Tibial nerve (tissue), 4 donors: Measurements from ENCODE around the gene MAMSTR. TPM values are rescaled to one million over a fixed set of nuclear protein-coding genes. Genes with fewer than 3 reads are reported as not detected.
A peak's percentile ranks its signal among the peaks of the same experiment; 100 is the strongest.
"Not testable (repeated sequence)": the region's sequence is repeated elsewhere in the genome, so short reads cannot be mapped to it uniquely, and the experiment has no call there.

Experiments used
- DNase-seq, 2 donors: peaks; one replicate each; pipeline ENCODE4 v3.0.0-alpha.2; 2019; ENCODE audit warnings: low spot score in 2 of 2
- H3K27ac ChIP-seq, 4 donors: fragments of 200-600 bp; sonication (generic) in 3 of 4; one replicate each; pipeline ENCODE4 v1.5.1; 2017 to 2019; ENCODE audit warnings: mild to moderate bottlenecking in 1 of 4
- H3K27me3 ChIP-seq, 2 donors: fragments of 200-600 bp; sonication (generic) in 1 of 2; one replicate each; pipeline versions ENCODE4 v1.5.1 to v1.6.0; 2017 to 2019
- H3K36me3 ChIP-seq, 3 donors: fragments of 200-600 bp; sonication (generic); one replicate each; pipeline ENCODE4 v1.5.1; 2018 to 2019
- H3K4me1 ChIP-seq, 4 donors: fragments of 200-600 bp; sonication (generic) in 3 of 4; one replicate each; pipeline ENCODE4 v1.5.1; 2017 to 2019
- H3K4me3 ChIP-seq, 4 donors: fragments of 200-600 bp; sonication (generic) in 3 of 4; one replicate each; pipeline ENCODE4 v1.5.1; 2017 to 2019; ENCODE audit warnings: mild to moderate bottlenecking in 1 of 4, moderate library complexity in 1 of 4
- H3K9me3 ChIP-seq, 4 donors: fragments of 200-600 bp; sonication (generic) in 3 of 4; one replicate each; pipeline ENCODE4 v1.5.1; 2017 to 2019
- EP300 ChIP-seq, 2 donors: sonication (generic); formaldehyde crosslinking; IDR thresholded peaks; one replicate each; pipeline ENCODE4 v1.6.1; 2017; ENCODE audit warnings: antibody characterized with exemption in 2 of 2, mild to moderate bottlenecking in 1 of 2
- POLR2A ChIP-seq, 2 donors: fragments of 450-650 bp; IDR thresholded peaks; one replicate each; pipeline ENCODE4 v1.6.1; 2017; ENCODE audit warnings: antibody characterized with exemption in 2 of 2, mild to moderate bottlenecking in 2 of 2, moderate library complexity in 2 of 2
- WGBS, 2 donors: methylation state at CpG; one replicate each; pipeline ENCODE4 v1.1.5; 2018; 5-methylcytosine and 5-hydroxymethylcytosine counted together
- total RNA-seq, 4 donors: library from RNA; depleted of rRNA; stranded (reverse); fragments of >200 nt; gene quantifications; one replicate each; pipeline ENCODE4 v1.1.0, GENCODE V29; 2016
- TF ChIP-seq, protein P1 (sequence below), 5 experiments: fragments of 200-600 bp in 3 of 5; fragments of 450-650 bp in 2 of 5; sonication (generic) in 3 of 5; IDR thresholded peaks; one replicate each; pipeline ENCODE4 v1.5.1; 2016 to 2019; ENCODE audit warnings: antibody characterized with exemption in 5 of 5, mild to moderate bottlenecking in 3 of 5, moderate library complexity in 2 of 5

The MAMSTR gene, protein sequence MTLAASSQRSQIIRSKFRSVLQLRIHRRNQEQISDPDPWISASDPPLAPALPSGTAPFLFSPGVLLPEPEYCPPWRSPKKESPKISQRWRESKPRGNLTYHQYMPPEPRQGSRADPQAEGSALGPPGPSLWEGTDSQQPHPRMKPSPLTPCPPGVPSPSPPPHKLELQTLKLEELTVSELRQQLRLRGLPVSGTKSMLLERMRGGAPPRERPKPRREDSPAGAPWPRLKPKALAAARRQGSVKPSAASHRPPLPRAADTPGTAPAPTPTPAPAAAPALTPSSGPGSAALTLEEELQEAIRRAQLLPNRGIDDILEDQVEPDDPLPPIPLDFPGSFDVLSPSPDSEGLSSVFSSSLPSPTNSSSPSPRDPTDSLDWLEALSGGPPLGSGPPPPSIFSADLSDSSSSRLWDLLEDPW
- total RNA-seq, result 1 to 10 TPM; 2.7 to 7.2 (median 5.9) TPM

GRCh38 chr19:48719263-48720171 is at the start of gene MAMSTR:
TSS of gene MAMSTR (minus strand) at chr19:48719725. CDS start at chr19:48719031, 694 bp downstream.
- peak within 1 kb of the TSS in 3 of 4 donors; percentile 55 to 63 (median 63) for H3K4me3 ChIP-seq
- no peaks in the 10 kb centered on the region for H3K27me3 ChIP-seq
- 76 to 79% methylated on average over 27 to 33 of the region's 33 CpGs for WGBS, 2 donors
- no peaks in the 10 kb centered on the region for H3K36me3 ChIP-seq
- peaks cover 0 to 75% (median 43%) of the 10 kb centered on the region in 4 donors for H3K4me1 ChIP-seq
- no peak for DNase-seq
- H3K9me3 ChIP-seq, result no peaks in the 10 kb centered on the region
- peak within 1 kb of the TSS; percentile 88 to 96 (median 92) for H3K27ac ChIP-seq
- TF ChIP-seq POLR2A (IDR thresholded peaks at IDR 0.05), result no peak
- TF ChIP-seq, protein P1, sequence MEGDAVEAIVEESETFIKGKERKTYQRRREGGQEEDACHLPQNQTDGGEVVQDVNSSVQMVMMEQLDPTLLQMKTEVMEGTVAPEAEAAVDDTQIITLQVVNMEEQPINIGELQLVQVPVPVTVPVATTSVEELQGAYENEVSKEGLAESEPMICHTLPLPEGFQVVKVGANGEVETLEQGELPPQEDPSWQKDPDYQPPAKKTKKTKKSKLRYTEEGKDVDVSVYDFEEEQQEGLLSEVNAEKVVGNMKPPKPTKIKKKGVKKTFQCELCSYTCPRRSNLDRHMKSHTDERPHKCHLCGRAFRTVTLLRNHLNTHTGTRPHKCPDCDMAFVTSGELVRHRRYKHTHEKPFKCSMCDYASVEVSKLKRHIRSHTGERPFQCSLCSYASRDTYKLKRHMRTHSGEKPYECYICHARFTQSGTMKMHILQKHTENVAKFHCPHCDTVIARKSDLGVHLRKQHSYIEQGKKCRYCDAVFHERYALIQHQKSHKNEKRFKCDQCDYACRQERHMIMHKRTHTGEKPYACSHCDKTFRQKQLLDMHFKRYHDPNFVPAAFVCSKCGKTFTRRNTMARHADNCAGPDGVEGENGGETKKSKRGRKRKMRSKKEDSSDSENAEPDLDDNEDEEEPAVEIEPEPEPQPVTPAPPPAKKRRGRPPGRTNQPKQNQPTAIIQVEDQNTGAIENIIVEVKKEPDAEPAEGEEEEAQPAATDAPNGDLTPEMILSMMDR (IDR thresholded peaks at IDR 0.05), result no peak
- TF ChIP-seq EP300 (IDR thresholded peaks at IDR 0.05), result no peak

- DNase-seq, result no peak
- Histone ChIP-seq H3K9me3 (no peaks in the 10 kb centered on the region), H3K4me1 (no peaks in the 10 kb centered on the region), H3K27me3 (no peaks in the 10 kb centered on the region), H3K27ac (peak overlapping the region in 1 of 4 donors; percentile 28), H3K4me3 (no peak overlapping the region), H3K36me3 (no peaks in the 10 kb centered on the region)
- TF ChIP-seq, protein P1 (IDR thresholded peaks at IDR 0.05), result no peak
- no peak for TF ChIP-seq POLR2A (IDR thresholded peaks at IDR 0.05)
- TF ChIP-seq EP300 (IDR thresholded peaks at IDR 0.05), result no peak
- WGBS, 2 donors, result 75 to 78% methylated on average over 11 of the region's 11 CpGs
These were observed 49.6 kb upstream of the MAMSTR start for GRCh38 chr19:48768994-48769713.

DNA sequence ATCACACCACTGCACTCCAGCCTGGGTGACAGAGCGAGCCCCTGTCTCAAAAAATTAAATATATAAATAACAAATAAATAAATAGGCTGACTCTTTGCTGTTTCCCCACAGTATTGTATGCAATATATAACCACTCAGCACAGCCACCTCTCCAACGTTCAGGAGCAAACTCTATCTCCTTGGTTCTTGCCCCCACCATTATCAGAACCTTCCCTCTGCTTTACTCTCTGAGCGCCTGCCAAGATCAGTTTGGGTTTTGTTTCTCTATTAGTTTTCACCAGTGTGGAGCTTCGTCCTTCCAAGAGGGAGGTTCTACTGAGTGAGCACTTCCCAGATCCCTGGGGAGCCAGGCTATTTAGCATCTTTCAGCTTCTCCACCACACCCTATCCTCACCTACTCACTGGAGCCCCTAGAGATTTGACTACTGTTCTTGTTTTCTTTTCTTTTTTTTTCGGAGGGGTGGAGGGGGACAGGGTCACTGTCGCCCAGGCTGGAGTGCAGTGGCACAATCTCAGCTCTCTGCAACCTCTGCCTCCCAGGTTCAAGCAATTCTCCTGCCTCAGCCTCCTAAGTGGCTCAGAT is 48.7 kb upstream of the MAMSTR start:
- H3K4me1 ChIP-seq, H3K4me3 ChIP-seq, DNase-seq, H3K27me3 ChIP-seq, H3K36me3 ChIP-seq, H3K9me3 ChIP-seq, H3K27ac ChIP-seq: not testable (repeated sequence)
- 31 to 40% methylated on average over 6 of the region's 6 CpGs for WGBS, 2 donors

DNA sequence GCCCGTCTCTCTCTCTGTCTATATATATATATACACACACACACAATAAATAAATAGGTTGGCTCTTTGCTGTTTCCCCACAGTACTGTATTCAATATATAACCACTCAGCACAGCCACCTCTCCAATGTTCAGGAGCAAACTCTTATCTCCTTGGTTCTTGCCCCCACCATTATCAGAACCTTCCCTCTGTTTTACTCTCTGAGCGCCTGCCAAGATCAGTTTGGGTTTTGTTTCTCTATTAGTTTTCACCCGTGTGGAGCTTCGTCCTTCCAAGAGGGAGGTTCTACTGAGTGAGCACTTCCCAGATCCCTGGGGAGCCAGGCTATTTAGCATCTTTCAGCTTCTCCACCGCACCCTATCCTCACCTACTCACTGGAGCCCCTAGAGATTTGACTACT is 46.3 kb upstream of the MAMSTR start:
- H3K4me1 ChIP-seq, H3K27ac ChIP-seq, H3K36me3 ChIP-seq, H3K9me3 ChIP-seq, DNase-seq, H3K27me3 ChIP-seq, H3K4me3 ChIP-seq: not testable (repeated sequence)
- 39 to 43% methylated on average over 5 of the region's 5 CpGs for WGBS, 2 donors

DNA sequence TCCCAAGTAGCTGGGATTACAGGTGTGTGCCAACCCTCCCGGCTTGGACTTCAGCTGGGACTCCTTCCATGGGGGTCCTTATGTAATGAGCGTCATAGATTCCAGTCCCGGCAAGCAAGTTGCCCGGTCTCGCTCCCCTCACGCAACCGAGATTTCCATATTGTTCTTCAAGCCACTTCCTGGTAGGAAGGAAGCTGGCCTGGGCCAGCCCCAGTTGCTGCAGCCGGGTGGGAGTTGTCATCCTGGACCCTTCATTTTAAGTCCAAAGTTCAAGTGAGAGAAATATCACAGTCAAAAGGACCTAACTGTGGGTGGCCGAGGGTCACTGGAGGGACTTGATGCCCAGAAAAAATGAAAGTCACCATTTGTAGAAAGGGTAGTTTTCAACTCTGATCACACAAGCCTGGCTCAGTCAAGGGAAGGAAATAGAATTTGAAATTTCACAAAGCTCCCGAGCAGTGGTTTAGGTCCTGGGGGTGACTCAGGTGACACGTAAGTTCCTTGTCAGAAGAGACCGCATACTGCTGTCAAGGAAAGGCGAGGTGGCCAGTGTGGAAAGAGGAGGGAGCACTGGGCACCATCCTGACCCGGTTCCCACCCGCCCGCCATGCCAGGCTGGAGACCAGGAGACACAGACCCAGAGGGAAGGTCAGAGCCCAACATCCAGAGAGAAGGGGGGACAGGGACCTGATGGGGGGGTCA is 41.1 kb upstream of the MAMSTR start:
- Histone ChIP-seq H3K27me3 (no peaks in the 10 kb centered on the region), H3K9me3 (no peaks in the 10 kb centered on the region), H3K4me1 (no peaks in the 10 kb centered on the region), H3K27ac (peak overlapping the region in 1 of 4 donors; percentile 40), H3K4me3 (no peak overlapping the region), H3K36me3 (no peaks in the 10 kb centered on the region)
- 60 to 65% methylated on average over 16 of the region's 16 CpGs for WGBS, 2 donors
- DNase-seq, result no peak
- TF ChIP-seq, protein P1 (IDR thresholded peaks at IDR 0.05), result no peak
- TF ChIP-seq EP300 (IDR thresholded peaks at IDR 0.05) (no peak), POLR2A (IDR thresholded peaks at IDR 0.05) (no peak)
